ENCODE data around the gene SPATA6. TPM values are rescaled to one million over a fixed set of nuclear protein-coding genes. Genes with fewer than 3 reads are reported as not detected.

SPATA6 gene
- total and polyA plus RNA-seq, 2 of the 8 experiments (the other 6 are each of a cell fraction or from before 2014, with no cell fraction given), result 2.4 to 17.2 TPM

- H4K20me1 ChIP-seq (replicated peaks in 1 of 2; ENCODE audit: control insufficient read depth in 1 of 2, insufficient read depth in 2 of 2, low read length in 2 of 2), result no peaks in the 10 kb centered on the region
- H2AK5ac ChIP-seq (ENCODE audit: low read depth, low read length), result no peak overlapping the region
- H3K23ac ChIP-seq (ENCODE audit: insufficient read length), result no peak overlapping the region
- no peak overlapping the region for H3K56ac ChIP-seq (replicated peaks; ENCODE audit: insufficient read length, low read depth, low read length)
- no peak overlapping the region for H2BK12ac ChIP-seq (ENCODE audit: low read depth, low read length)
- no peaks in the 10 kb centered on the region for H3K9me3 ChIP-seq (ENCODE audit: insufficient read depth in 2 of 2, low read depth in 1 of 2, low read length in 1 of 2)
- H3K4ac ChIP-seq (replicated peaks; ENCODE audit: insufficient read length, low read depth, low read length), result no peak overlapping the region
- H3K27ac ChIP-seq (ENCODE audit: low read depth, low read length), result no peak overlapping the region
- H2AFZ ChIP-seq (ENCODE audit: low read length), result no peak overlapping the region
- H2BK20ac ChIP-seq (ENCODE audit: low read length), result no peak overlapping the region
- no peak overlapping the region for H3K14ac ChIP-seq (ENCODE audit: insufficient read length)
- peaks cover 0 to 1% (median 0%) of the 10 kb centered on the region in 4 experiments; a peak in 1 of 7 replicates for H3K27me3 ChIP-seq (replicated peaks in 1 of 4; ENCODE audit: control insufficient read depth in 3 of 4, extremely low read depth in 1 of 4, insufficient read depth in 3 of 4, low read length in 3 of 4)
- 0 out of 2 replicates have a peak, but pooled peaks cover 2% of the 10 kb centered on the region for H3K23me2 ChIP-seq (ENCODE audit: low read depth, low read length)
- H3K36me3 ChIP-seq (ENCODE audit: control insufficient read depth in 2 of 4, insufficient read depth in 4 of 4, low read length in 3 of 4), result 0 out of 8 replicates have a peak, but pooled peaks cover 0 to 1% (median 0%) of the 10 kb centered on the region in 4 experiments
- H3K9ac ChIP-seq (replicated peaks in 1 of 4; ENCODE audit: extremely low read depth in 1 of 4, low read depth in 3 of 4, low read length in 3 of 4), result no peak overlapping the region
- no peak overlapping the region for H4K8ac ChIP-seq (ENCODE audit: extremely low read depth, insufficient read depth, low read length)
- H2BK5ac ChIP-seq (ENCODE audit: low read depth, low read length), result no peak overlapping the region
- DNase-seq (ENCODE audit: low read depth in 1 of 2, low spot score in 2 of 2), result no peak
- no peak for FAIRE-seq
- WGBS, 2 experiments (ENCODE audit: extremely low coverage in 1 of 2, insufficient coverage in 1 of 2, insufficient read length in 1 of 2, insufficient replicate concordance in 2 of 2, low coverage in 1 of 2, low lambda C conversion rate in 2 of 2, missing lambda C conversion rate in 1 of 2), result 82% methylated on average over 1 of the region's 1 CpG; no CpG with 5 or more reads in 1 of the 2 experiments
- no peaks in the 10 kb centered on the region for H3K79me2 ChIP-seq (ENCODE audit: control insufficient read depth in 1 of 2, insufficient read depth in 2 of 2, low read length in 2 of 2)
- no peak overlapping the region for H3K4me2 ChIP-seq (ENCODE audit: insufficient read depth in 1 of 2, low read depth in 2 of 2, low read length in 2 of 2)
- H2BK120ac ChIP-seq (replicated peaks; ENCODE audit: low read depth, low read length), result no peak overlapping the region
- TF ChIP-seq CBX8 (IDR thresholded peaks at IDR 0.05; ENCODE audit: borderline replicate concordance, low read depth, low read length) (no peak), CEBPB (IDR thresholded peaks at IDR 0.05; ENCODE audit: low read depth, low read length) (no peak), SP4 (IDR thresholded peaks at IDR 0.05; ENCODE audit: low read length) (no peak), CHD2 (IDR thresholded peaks at IDR 0.05; ENCODE audit: low read length) (no peak), CHD1 (IDR thresholded peaks at IDR 0.05; ENCODE audit: low read depth, low read length) (no peak), RFX5 (IDR thresholded peaks at IDR 0.05; ENCODE audit: borderline replicate concordance, low read depth, low read length) (no peak)
- H3K4me1 ChIP-seq (replicated peaks in 1 of 4; ENCODE audit: control insufficient read depth in 3 of 4, insufficient read depth in 4 of 4, low read length in 3 of 4), result no peaks in the 10 kb centered on the region
- no peak overlapping the region for H4K91ac ChIP-seq (replicated peaks; ENCODE audit: insufficient read length, low read length)
- H3K79me1 ChIP-seq (ENCODE audit: low read depth, low read length), result no peaks in the 10 kb centered on the region
- POLR2A ChIA-PET (ENCODE audit: partially characterized antibody), result no interaction called here
- H3K18ac ChIP-seq (ENCODE audit: extremely low read depth, low read length), result no peak overlapping the region
- no peak overlapping the region for H2BK15ac ChIP-seq (ENCODE audit: low read length)
- CTCF ChIA-PET (ENCODE audit: partially characterized antibody), result interaction anchor here (0.7 kb wide), 1 partner anchor 93 kb away, joined by 3 read pairs; no protein-coding TSS in a partner anchor
- no peak overlapping the region for H3K4me3 ChIP-seq (ENCODE audit: extremely low read depth in 1 of 4, insufficient read depth in 2 of 4, low read depth in 3 of 4, low read length in 4 of 4)
- no peak overlapping the region for H4K5ac ChIP-seq (ENCODE audit: insufficient read length, low read depth, low read length)
These were observed 66.6 kb downstream of the SPATA6 start for GRCh38 chr1:48405400-48405799.

Measured in H1 (cell line).